ENCODE data around the gene NWD2.
"Not testable (repeated sequence)": the region's sequence is repeated elsewhere in the genome, so short reads cannot be mapped to it uniquely, and the experiment has no call there.

Gene NWD2, protein sequence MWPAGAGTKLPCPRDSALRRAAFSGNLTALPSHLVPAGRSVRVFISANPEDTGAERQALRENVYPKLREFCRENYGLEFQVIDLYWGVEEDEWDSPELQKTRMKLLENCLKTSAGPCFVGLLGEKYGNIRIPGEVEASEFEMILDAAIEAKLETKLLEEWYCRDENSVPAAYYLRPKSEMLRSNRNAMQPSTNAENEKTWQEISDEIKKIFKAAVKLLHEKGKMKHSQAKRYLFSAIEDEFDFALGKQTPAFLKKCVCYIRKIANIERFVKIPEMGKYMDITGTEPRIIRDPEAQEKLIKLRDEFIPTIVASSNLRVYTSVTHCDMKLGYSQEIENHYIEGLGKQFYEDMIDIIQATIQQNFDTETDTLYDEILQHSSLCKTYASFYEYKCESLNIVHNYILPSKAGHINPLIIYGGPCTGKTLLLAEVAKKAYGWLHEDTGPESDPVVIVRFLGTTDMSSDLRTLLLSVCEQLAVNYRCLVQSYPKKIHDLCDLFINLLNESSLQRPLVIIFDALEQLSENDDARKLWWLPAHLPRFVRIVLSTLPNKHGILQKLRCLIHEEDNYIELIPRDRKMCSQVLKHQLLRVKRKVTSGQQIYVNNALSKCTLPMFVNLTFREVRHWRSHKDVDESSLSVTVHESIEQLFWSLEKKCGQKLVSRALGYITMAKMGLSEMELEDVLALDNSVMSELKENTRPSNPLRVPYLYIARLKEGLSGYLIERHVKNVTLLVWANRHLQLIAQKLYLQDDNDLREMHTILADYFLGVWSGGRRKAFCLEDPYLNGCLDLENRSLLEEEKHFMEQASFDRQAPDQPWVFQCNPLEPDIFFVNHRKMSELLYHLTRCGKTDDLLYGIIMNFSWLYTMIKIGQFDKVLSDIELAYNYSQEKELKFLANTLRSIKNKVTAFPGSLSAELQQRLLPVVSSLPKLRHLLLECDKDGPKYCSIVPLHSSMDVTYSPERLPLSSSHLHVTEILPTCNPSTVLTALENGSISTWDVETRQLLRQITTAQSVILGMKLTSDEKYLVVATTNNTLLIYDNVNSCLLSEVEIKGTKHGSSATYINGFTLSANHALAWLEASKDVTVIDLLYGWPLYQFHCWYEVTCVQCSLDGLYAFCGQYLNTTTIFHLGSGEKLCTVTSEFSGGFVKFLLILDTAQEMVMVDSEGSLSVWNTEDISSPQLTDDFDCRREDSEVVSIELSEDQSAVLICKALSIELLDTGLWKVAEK (N-terminal part only)

GRCh38 chr4:37244583-37245390, at the start of gene NWD2:
Gene NWD2 (plus strand): TSS chr4:37244743. CDS start chr4:37245068, 325 bp downstream.
- no peaks in the 10 kb centered on the region for H4K20me1 ChIP-seq (ENCODE audit: control insufficient read depth, insufficient read depth, low read depth, low read length)
- no peak within 1 kb of the TSS for H3K4me3 ChIP-seq (ENCODE audit: low read length)
- H3K27me3 ChIP-seq (ENCODE audit: control insufficient read depth, low read length) = no peaks in the 10 kb centered on the region
- no peaks in the 10 kb centered on the region; the same call in 1 of the 2 replicates for H3K9me3 ChIP-seq (ENCODE audit: control insufficient read depth, insufficient read depth, low read length)
- H3K4me1 ChIP-seq (ENCODE audit: control insufficient read depth, low read length) = no peaks in the 10 kb centered on the region
- H3F3A ChIP-seq (ENCODE audit: control insufficient read depth, insufficient read depth) = no peaks in the 10 kb centered on the region
- no peaks in the 10 kb centered on the region for H3K9me2 ChIP-seq (replicated peaks; ENCODE audit: control insufficient read depth, low read length)
- no peaks in the 10 kb centered on the region for H3K79me2 ChIP-seq (ENCODE audit: control insufficient read depth, low read length)
- TF ChIP-seq, protein P1, sequence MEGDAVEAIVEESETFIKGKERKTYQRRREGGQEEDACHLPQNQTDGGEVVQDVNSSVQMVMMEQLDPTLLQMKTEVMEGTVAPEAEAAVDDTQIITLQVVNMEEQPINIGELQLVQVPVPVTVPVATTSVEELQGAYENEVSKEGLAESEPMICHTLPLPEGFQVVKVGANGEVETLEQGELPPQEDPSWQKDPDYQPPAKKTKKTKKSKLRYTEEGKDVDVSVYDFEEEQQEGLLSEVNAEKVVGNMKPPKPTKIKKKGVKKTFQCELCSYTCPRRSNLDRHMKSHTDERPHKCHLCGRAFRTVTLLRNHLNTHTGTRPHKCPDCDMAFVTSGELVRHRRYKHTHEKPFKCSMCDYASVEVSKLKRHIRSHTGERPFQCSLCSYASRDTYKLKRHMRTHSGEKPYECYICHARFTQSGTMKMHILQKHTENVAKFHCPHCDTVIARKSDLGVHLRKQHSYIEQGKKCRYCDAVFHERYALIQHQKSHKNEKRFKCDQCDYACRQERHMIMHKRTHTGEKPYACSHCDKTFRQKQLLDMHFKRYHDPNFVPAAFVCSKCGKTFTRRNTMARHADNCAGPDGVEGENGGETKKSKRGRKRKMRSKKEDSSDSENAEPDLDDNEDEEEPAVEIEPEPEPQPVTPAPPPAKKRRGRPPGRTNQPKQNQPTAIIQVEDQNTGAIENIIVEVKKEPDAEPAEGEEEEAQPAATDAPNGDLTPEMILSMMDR (IDR thresholded peaks at IDR 0.05; ENCODE audit: low read depth, low read length, poor library complexity, severe bottlenecking) = no peak
- no peak for TF ChIP-seq EZH2phosphoT487 (IDR thresholded peaks at IDR 0.05; ENCODE audit: borderline replicate concordance, low read length)
- H3K27ac ChIP-seq (ENCODE audit: low read depth, low read length) = no peak within 1 kb of the TSS
- no peaks in the 10 kb centered on the region for H3K36me3 ChIP-seq (ENCODE audit: control insufficient read depth, low read length)
- no peak within 1 kb of the TSS for H3K4me2 ChIP-seq (ENCODE audit: low read length)

DNA sequence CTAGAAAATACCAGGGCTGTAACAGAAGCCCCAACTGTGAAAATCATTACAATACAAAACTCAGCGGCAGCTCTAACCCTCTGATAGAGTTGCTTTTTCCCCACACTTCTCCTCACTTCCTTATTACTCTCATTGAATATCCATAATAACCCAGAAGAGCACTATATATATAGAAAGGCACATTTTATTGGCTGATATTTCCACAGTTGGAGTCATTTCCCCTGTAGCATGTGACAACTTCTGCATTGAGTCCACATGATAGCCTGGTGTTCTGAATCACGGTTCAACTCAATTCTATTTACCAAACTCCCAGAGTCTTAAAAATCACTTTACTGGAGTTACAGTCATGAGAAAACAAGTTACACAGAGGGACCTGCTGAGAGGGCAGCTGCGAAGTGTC, 46.6 kb upstream of the NWD2 start:
- TF ChIP-seq, protein P1 (IDR thresholded peaks at IDR 0.05; ENCODE audit: low read depth, low read length, poor library complexity, severe bottlenecking) = no peak
- TF ChIP-seq EZH2phosphoT487 (IDR thresholded peaks at IDR 0.05; ENCODE audit: borderline replicate concordance, low read length) = no peak

GRCh38 chr4:37204740-37205139, 39.8 kb upstream of the NWD2 start:
- H3F3A ChIP-seq (ENCODE audit: control insufficient read depth, insufficient read depth); H3K27me3 ChIP-seq (ENCODE audit: control insufficient read depth, low read length); H3K9me2 ChIP-seq (replicated peaks; ENCODE audit: control insufficient read depth, low read length); H3K79me2 ChIP-seq (ENCODE audit: control insufficient read depth, low read length); H3K27ac ChIP-seq (ENCODE audit: low read depth, low read length); H4K20me1 ChIP-seq (ENCODE audit: control insufficient read depth, insufficient read depth, low read depth, low read length); H3K4me3 ChIP-seq (ENCODE audit: low read length); H3K4me2 ChIP-seq (ENCODE audit: low read length); H3K4me1 ChIP-seq (ENCODE audit: control insufficient read depth, low read length); H3K9me3 ChIP-seq (ENCODE audit: control insufficient read depth, insufficient read depth, low read length); H3K36me3 ChIP-seq (ENCODE audit: control insufficient read depth, low read length): not testable (repeated sequence)

More for the DNA sequence above, 46.6 kb upstream of the NWD2 start:
- Histone ChIP-seq H3K4me3 (ENCODE audit: low read length) (no peak overlapping the region), H3K27ac (ENCODE audit: low read depth, low read length) (no peak overlapping the region), H3K27me3 (ENCODE audit: control insufficient read depth, low read length) (no peaks in the 10 kb centered on the region), H3F3A (ENCODE audit: control insufficient read depth, insufficient read depth) (no peaks in the 10 kb centered on the region), H3K4me1 (ENCODE audit: control insufficient read depth, low read length) (no peaks in the 10 kb centered on the region), H4K20me1 (ENCODE audit: control insufficient read depth, insufficient read depth, low read depth, low read length) (no peaks in the 10 kb centered on the region), H3K79me2 (ENCODE audit: control insufficient read depth, low read length) (no peaks in the 10 kb centered on the region), H3K36me3 (ENCODE audit: control insufficient read depth, low read length) (no peaks in the 10 kb centered on the region), H3K9me2 (replicated peaks; ENCODE audit: control insufficient read depth, low read length) (no peaks in the 10 kb centered on the region), H3K9me3 (ENCODE audit: control insufficient read depth, insufficient read depth, low read length) (no peaks in the 10 kb centered on the region), H3K4me2 (ENCODE audit: low read length) (no peak overlapping the region)
